NB4 (cell line): ENCODE data around the gene IL18BP.

Experiments used
- DNase-seq: peaks from one replicate; pipeline ENCODE4 v3.0.0; 2010; ENCODE audit warnings: low read depth
- H3K4me3 ChIP-seq: one replicate; pipeline ENCODE4 v1.5.1; 2011; ENCODE audit warnings: mild to moderate bottlenecking, low read depth, low read length, moderate library complexity
- CTCF ChIP-seq: IDR thresholded peaks from one replicate; pipeline ENCODE4 v1.5.1; 2012; ENCODE audit warnings: low read depth, low read length
- MAX ChIP-seq: IDR thresholded peaks from 2 replicates; pipeline ENCODE4 v1.6.1; 2011; ENCODE audit warnings: low read depth, low read length
- MYC ChIP-seq: IDR thresholded peaks from 2 replicates; pipeline ENCODE4 v1.6.1; 2011; ENCODE audit warnings: low read depth, low read length
- POLR2A ChIP-seq: IDR thresholded peaks from 2 replicates; pipeline ENCODE4 v1.6.1; 2011; ENCODE audit warnings: mild to moderate bottlenecking; ENCODE audit not compliant: insufficient read length; ENCODE audit errors: extremely low read depth

IL18BP gene

GRCh38 chr11:72045849-72046248 lies 47.1 kb downstream of the IL18BP start:
- no peak for DNase-seq
- H3K4me3 ChIP-seq: no peak overlapping the region
- TF ChIP-seq POLR2A (no peak), CTCF (no peak), MAX (no peak), MYC (no peak)

GRCh38 chr11:72048766-72049460 lies 50.2 kb downstream of the IL18BP start:
- DNase-seq: no peak
- TF ChIP-seq MYC (no peak), MAX (no peak), CTCF (no peak), POLR2A (no peak)
- no peak overlapping the region for H3K4me3 ChIP-seq
